MM.1S (cell line): Measurements from ENCODE around the gene LAMC3.

Experiments
- CTCF ChIP-seq: fragments of 300-600 bp; sonication (generic); IDR thresholded peaks from 2 replicates; pipeline ENCODE4 v1.5.1; 2016; ENCODE audit warnings: antibody characterized with exemption, low read length, mixed read lengths
- EZH2 ChIP-seq: fragments of 300-600 bp; sonication (generic); optimal IDR thresholded peaks from 2 replicates; pipeline ENCODE3; 2017; ENCODE audit warnings: low read depth, mild to moderate bottlenecking, antibody characterized with exemption, low read length, mixed read lengths
- EZH2phosphoT487 ChIP-seq: fragments of 300-600 bp; sonication (generic); IDR thresholded peaks from 2 replicates; pipeline ENCODE4 v1.6.1; 2018; ENCODE audit warnings: antibody characterized with exemption, low read length

GRCh38 chr9:131045300-131046092 lies 36.5 kb downstream of the LAMC3 start:
- TF ChIP-seq CTCF (no peak), EZH2 (no peak), EZH2phosphoT487 (no peak)
